ENCODE results near the gene KRT14. TPM values are rescaled to one million over a fixed set of nuclear protein-coding genes. Genes with fewer than 3 reads are reported as not detected.

The KRT14 gene
- total RNA-seq, 2 donors from 2014 or later = 6.9 to 18.7 TPM

DNA sequence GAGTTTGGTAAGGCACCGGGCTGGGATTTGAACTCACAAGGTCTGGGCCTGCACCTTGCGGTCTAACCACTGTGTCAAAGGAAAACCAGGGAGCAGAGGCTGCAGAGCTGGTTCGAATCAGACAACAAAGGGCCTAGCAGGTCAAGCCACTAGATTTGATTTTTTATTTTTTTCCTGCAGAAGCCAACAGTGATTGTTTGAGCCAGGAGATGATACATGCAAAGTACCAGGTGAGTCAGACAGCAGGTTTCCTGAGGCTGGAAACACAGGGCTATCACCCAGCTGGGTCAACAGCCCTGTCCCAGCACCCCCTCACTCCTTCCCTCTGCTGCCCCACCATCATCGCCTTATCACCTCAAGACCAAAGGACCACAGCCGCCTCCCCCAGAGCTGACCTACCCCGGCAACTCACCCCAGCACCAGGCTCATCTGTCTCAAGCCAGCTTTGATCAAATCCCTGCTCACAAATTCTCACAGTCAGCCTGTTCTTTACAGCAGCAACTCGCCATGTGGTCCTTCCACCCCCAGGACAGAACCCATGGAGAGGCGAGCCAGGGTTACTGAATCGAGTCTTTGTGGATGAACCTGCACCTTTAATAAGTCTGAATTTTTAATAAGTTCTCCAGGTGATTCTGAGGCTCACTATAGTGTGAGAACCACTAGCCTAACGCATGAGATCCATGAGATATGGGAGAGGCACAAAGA lies 45.6 kb downstream of the KRT14 start:
- Histone ChIP-seq H3K4me3 (no peak overlapping the region), H3K36me3 (no peaks in the 10 kb centered on the region), H3K9me3 (no peaks in the 10 kb centered on the region), H3K27ac (no peak overlapping the region), H3K4me1 (ENCODE audit: control insufficient read depth in 1 of 2, low read depth in 2 of 2) (peaks cover 0 to 6% of the 10 kb centered on the region in 2 donors), H3K27me3 (replicated peaks; ENCODE audit: insufficient read depth) (no peaks in the 10 kb centered on the region)
- TF ChIP-seq, protein P1, sequence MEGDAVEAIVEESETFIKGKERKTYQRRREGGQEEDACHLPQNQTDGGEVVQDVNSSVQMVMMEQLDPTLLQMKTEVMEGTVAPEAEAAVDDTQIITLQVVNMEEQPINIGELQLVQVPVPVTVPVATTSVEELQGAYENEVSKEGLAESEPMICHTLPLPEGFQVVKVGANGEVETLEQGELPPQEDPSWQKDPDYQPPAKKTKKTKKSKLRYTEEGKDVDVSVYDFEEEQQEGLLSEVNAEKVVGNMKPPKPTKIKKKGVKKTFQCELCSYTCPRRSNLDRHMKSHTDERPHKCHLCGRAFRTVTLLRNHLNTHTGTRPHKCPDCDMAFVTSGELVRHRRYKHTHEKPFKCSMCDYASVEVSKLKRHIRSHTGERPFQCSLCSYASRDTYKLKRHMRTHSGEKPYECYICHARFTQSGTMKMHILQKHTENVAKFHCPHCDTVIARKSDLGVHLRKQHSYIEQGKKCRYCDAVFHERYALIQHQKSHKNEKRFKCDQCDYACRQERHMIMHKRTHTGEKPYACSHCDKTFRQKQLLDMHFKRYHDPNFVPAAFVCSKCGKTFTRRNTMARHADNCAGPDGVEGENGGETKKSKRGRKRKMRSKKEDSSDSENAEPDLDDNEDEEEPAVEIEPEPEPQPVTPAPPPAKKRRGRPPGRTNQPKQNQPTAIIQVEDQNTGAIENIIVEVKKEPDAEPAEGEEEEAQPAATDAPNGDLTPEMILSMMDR (IDR thresholded peaks at IDR 0.05) = no peak
- ATAC-seq (ENCODE audit: insufficient number of reproducible peaks, low FRiP score, low read depth) = no peak
- no peak for DNase-seq (ENCODE audit: low spot score)

DNA sequence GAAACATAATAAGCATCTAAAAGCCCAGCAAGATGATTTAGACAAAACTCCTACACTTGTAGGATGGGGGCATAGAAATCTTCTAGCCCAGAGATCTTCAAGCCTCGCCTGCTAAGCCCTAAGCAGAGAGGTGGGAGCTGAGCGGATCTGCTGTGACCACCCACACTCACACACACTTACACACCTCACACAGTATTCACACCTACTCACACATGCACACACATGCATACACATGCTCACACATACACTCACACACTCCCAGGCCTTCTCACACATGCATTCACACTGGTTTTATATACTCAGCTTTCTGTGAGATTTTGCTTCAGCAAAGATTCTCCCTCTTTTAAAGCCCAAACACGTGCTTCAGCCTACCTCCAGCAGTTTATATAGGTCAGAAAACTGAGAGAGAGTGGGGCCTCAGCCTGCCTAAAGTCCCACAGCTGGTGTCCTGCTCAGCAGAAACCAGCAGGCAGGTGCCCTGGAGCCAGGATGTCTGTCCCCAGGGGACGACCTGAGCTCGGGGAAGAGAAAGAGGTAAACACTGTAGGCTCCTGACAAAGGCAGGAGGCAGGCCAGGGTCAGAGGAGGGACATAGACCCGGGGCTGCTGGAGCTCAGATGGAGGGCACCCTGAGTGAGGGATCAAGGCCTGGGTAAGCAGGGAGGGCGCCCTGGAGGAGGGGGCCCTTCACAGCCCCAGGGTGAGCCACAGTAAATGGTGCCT lies 46.6 kb downstream of the KRT14 start:
- Histone ChIP-seq H3K9me3 (no peaks in the 10 kb centered on the region), H3K27ac (no peak overlapping the region), H3K4me1 (ENCODE audit: control insufficient read depth in 1 of 2, low read depth in 2 of 2) (peaks cover 0 to 6% of the 10 kb centered on the region in 2 donors), H3K27me3 (replicated peaks; ENCODE audit: insufficient read depth) (no peaks in the 10 kb centered on the region), H3K4me3 (no peak overlapping the region), H3K36me3 (no peaks in the 10 kb centered on the region)
- ATAC-seq (ENCODE audit: insufficient number of reproducible peaks, low FRiP score, low read depth) = no peak
- no peak for DNase-seq (ENCODE audit: low spot score)
- TF ChIP-seq, protein P1 (IDR thresholded peaks at IDR 0.05) = no peak

DNA sequence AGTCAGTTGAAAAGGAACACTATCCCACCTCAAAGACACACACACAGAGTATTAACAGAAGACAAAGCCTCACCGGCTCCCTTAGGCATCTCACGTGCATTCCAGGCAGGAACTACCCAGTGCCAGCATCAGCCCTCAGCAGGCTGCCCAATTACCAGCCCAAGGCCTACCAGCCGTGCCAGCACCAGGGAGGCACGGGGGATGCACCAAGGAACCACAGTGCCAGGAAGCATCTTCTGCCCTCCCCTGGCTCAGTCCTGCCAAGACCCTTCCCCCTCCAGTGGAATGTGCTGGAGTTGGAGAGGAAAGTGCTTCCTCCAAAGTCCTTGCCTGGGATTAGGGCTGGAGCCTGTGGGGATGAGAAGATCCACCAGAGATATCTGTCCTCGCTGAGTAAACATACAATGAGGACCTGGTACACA lies 47.6 kb downstream of the KRT14 start:
- no peaks in the 10 kb centered on the region for H3K36me3 ChIP-seq
- TF ChIP-seq, protein P1 (IDR thresholded peaks at IDR 0.05) = no peak
- no peaks in the 10 kb centered on the region for H3K27me3 ChIP-seq (replicated peaks; ENCODE audit: insufficient read depth)
- H3K4me3 ChIP-seq = no peak overlapping the region
- ATAC-seq (ENCODE audit: insufficient number of reproducible peaks, low FRiP score, low read depth) = no peak
- no peaks in the 10 kb centered on the region for H3K9me3 ChIP-seq
- H3K4me1 ChIP-seq (ENCODE audit: control insufficient read depth in 1 of 2, low read depth in 2 of 2) = no peaks in the 10 kb centered on the region
- no peak overlapping the region for H3K27ac ChIP-seq
- no peak for DNase-seq (ENCODE audit: low spot score)

DNA sequence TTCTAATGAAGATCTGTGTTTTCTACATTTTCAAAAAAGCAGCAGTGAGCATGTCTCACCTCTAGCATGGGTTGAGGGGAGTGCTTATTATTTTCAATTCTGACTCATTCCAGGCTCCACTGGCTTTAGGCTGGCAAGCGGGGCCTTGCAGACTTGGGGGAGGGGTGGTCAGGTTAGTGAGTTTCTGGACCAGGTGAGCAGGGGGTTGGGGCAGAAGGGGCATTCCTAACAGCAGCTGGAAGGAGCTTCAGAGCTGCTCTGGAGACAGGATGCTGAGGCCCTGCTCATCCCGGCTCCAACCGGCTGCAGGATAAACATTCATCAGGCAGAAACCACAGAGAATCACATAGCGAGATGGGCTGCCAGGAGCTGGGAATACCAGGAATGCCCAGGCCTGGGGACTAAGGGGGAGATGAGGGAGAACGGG lies 48.1 kb downstream of the KRT14 start:
- Histone ChIP-seq H3K4me3 (no peak overlapping the region), H3K9me3 (no peaks in the 10 kb centered on the region), H3K36me3 (no peaks in the 10 kb centered on the region), H3K27ac (no peak overlapping the region), H3K27me3 (replicated peaks; ENCODE audit: insufficient read depth) (no peaks in the 10 kb centered on the region), H3K4me1 (ENCODE audit: control insufficient read depth in 1 of 2, low read depth in 2 of 2) (no peaks in the 10 kb centered on the region)
- TF ChIP-seq, protein P1 (IDR thresholded peaks at IDR 0.05) = no peak
- DNase-seq (ENCODE audit: low spot score) (no peak), ATAC-seq (ENCODE audit: insufficient number of reproducible peaks, low FRiP score, low read depth) (no peak)

DNA sequence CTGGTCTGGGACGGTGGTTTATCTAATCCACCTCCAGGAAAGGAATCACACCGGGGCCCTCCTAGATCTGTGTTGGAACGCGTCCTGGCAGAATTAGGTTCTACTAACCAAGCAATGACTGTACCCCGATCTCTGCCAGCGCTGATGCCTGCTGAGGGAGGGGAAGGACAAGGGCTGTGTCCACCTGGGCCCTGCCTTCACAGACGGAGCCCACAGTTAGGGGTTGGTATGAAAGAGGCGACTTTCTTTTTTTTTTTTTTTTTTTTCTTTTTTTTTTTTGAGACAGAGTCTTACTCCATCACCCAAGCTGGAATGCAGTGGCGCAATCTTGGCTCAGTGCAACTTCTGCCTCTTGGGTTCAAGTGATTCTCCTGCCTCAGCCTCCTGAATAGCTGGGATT lies 48.7 kb downstream of the KRT14 start:
- ATAC-seq (ENCODE audit: insufficient number of reproducible peaks, low FRiP score, low read depth) (no peak), DNase-seq (ENCODE audit: low spot score) (no peak)
- no peaks in the 10 kb centered on the region for H3K27me3 ChIP-seq (replicated peaks; ENCODE audit: insufficient read depth)
- TF ChIP-seq, protein P1 (IDR thresholded peaks at IDR 0.05) = no peak
- H3K36me3 ChIP-seq = no peaks in the 10 kb centered on the region
- no peak overlapping the region for H3K27ac ChIP-seq
- no peaks in the 10 kb centered on the region for H3K9me3 ChIP-seq
- no peak overlapping the region for H3K4me3 ChIP-seq
- no peaks in the 10 kb centered on the region for H3K4me1 ChIP-seq (ENCODE audit: control insufficient read depth in 1 of 2, low read depth in 2 of 2)

All from thoracic aorta (tissue), 2 donors.